ENCODE results near the gene PLA2G2F. TPM values are rescaled to one million over a fixed set of nuclear protein-coding genes. Genes with fewer than 3 reads are reported as not detected.

PLA2G2F gene
- total and polyA plus RNA-seq, 10 of the 15 experiments (the other 5 are each of a cell fraction or from before 2014, with no cell fraction given), result 0.03 TPM; not detected in 9

GRCh38 chr1:20189664-20190063 lies 50.5 kb downstream of the PLA2G2F start:
- Histone ChIP-seq H3K4me2 (ENCODE audit: control insufficient read depth, insufficient read depth) (no peak overlapping the region), H4K20me1 (ENCODE audit: control insufficient read depth, insufficient read depth) (no peaks in the 10 kb centered on the region), H3K4me3 (no peak overlapping the region), H3K27ac (ENCODE audit: control insufficient read depth, insufficient read depth) (no peak overlapping the region), H3K27me3 (replicated peaks in 1 of 2; ENCODE audit: control insufficient read depth in 2 of 2, insufficient read depth in 2 of 2, low read length in 1 of 2) (peaks cover 5 to 11% of the 10 kb centered on the region in 2 experiments), H3K79me2 (ENCODE audit: control insufficient read depth, insufficient read depth, low read length) (no peaks in the 10 kb centered on the region), H3K9ac (ENCODE audit: control insufficient read depth, insufficient read depth, low read length) (no peak overlapping the region), H3K9me3 (replicated peaks; ENCODE audit: control insufficient read depth, insufficient read depth, low read length) (no peaks in the 10 kb centered on the region), H3K4me1 (ENCODE audit: control insufficient read depth, insufficient read depth, low read length) (peaks cover 12% of the 10 kb centered on the region), H3K36me3 (ENCODE audit: control insufficient read depth in 2 of 2, insufficient read depth in 2 of 2, low read length in 1 of 2) (no peaks in the 10 kb centered on the region), H2AFZ (ENCODE audit: control insufficient read depth, low read depth, low read length) (no peak overlapping the region)
- no peak for ATAC-seq
- ChIA-PET SMC1A (ENCODE audit: uncharacterized antibody, unreplicated experiment) (no interaction called here), RAD21 (ENCODE audit: unreplicated experiment) (no interaction called here), POLR2A (no interaction called here), CTCF (interaction anchor here (1.4 to 1.8 kb wide), 2 partner anchors 23 to 88 kb away, joined by 4 read pairs; no protein-coding TSS in a partner anchor)
- BruUV-seq (replicated peaks), result no TSS peak
- in situ Hi-C loops (cut with MboI), result loop anchor here (5.0 kb wide), 1 partner anchor 272 kb away; no protein-coding TSS in a partner anchor
- DNase-seq (ENCODE audit: low read depth, low spot score), result no peak
- no peak for TF ChIP-seq CTCF (IDR thresholded peaks at IDR 0.05 in 2 of 3, conservative IDR thresholded peaks at IDR 0.05 in 1 of 3; ENCODE audit: control insufficient read depth in 2 of 3, extremely low read depth in 1 of 3, insufficient read depth in 1 of 3, low read depth in 3 of 3, low read length in 3 of 3)
- TF ChIP-seq JUND (IDR thresholded peaks at IDR 0.05; ENCODE audit: low read depth, low read length), result no peak
- TF ChIP-seq REST (IDR thresholded peaks at IDR 0.05; ENCODE audit: low read depth, low read length), result no peak
- no peak for TF ChIP-seq MEF2A (IDR thresholded peaks at IDR 0.05; ENCODE audit: insufficient read depth, low read depth, low read length)
- no peak for TF ChIP-seq PBX3 (IDR thresholded peaks at IDR 0.05; ENCODE audit: insufficient replicate concordance, low read depth, low read length)
- no peak for TF ChIP-seq FOXK2 (IDR thresholded peaks at IDR 0.05)
- TF ChIP-seq RAD21 (IDR thresholded peaks at IDR 0.05; ENCODE audit: insufficient read depth, low read depth, low read length), result no peak
- no peak for TF ChIP-seq RBBP5 (conservative IDR thresholded peaks at IDR 0.05)
- TF ChIP-seq SUPT20H (IDR thresholded peaks at IDR 0.05; ENCODE audit: borderline replicate concordance, control insufficient read depth, low read depth, low read length), result no peak
- no peak for TF ChIP-seq BCL3 (IDR thresholded peaks at IDR 0.05; ENCODE audit: borderline replicate concordance, insufficient read depth, low read depth, low read length, poor library complexity, severe bottlenecking)
- TF ChIP-seq PAX5 (IDR thresholded peaks at IDR 0.05; ENCODE audit: borderline replicate concordance, low read depth, low read length), result no peak
- TF ChIP-seq YY1 (IDR thresholded peaks at IDR 0.05; ENCODE audit: low read depth, low read length), result no peak
- FAIRE-seq, result no peak
- intact Hi-C loops (cut with micrococcal nuclease; ENCODE audit: unreplicated experiment), result loop anchor here (10.0 kb wide), 1 partner anchor 215 kb away; the partner anchor contains the start of gene PLA2G2A
- 23% methylated on average over 4 of the region's 4 CpGs for WGBS (ENCODE audit: insufficient coverage, insufficient replicate concordance, low lambda C conversion rate, missing lambda C conversion rate)

Data from GM12878 (cell line).